ENCODE measurements around the gene ZNF654. TPM values are rescaled to one million over a fixed set of nuclear protein-coding genes. Genes with fewer than 3 reads are reported as not detected.

Gene ZNF654
- total RNA-seq, 2 donors from 2014 or later: 7.3 to 10.6 TPM

DNA sequence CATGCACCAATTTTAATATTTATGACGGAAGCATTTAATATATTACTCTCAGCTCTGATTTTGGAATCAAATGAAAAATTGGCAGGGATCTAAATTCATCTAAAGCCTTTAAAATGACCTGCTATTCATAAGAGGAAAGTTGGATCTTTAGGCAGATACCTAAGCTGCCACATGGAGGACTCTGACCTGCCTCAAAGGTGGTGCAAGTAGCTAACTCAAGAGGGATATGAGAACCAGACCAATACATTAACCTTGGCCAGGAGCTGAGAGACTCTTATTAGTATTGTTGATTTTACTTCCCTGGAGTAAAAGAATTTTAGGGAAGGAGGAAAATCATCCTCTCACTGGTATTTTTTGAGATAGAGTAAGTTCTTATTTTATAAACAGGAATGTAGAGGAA is 17.7 kb downstream of the ZNF654 start:
- no peak for DNase-seq
- Histone ChIP-seq H3K27ac (ENCODE audit: low read depth, low read length) (no peak overlapping the region), H3K36me3 (ENCODE audit: control insufficient read depth, insufficient read depth, low read length) (no peaks in the 10 kb centered on the region), H3K4me1 (ENCODE audit: control insufficient read depth, insufficient read depth, low read length) (no peaks in the 10 kb centered on the region), H3K9me3 (ENCODE audit: control insufficient read depth, low read length) (no peaks in the 10 kb centered on the region), H3K9ac (ENCODE audit: extremely low read depth, low read length, poor library complexity, severe bottlenecking) (no peak overlapping the region), H3K4me3 (ENCODE audit: low read length) (no peak overlapping the region), H3K27me3 (ENCODE audit: control insufficient read depth, insufficient read depth, low read length, poor library complexity, severe bottlenecking) (no peaks in the 10 kb centered on the region)
- 100% methylated on average over 1 of the region's 1 CpG; no CpG with 5 or more reads in 1 of the 2 experiments for WGBS, 2 experiments (ENCODE audit: insufficient coverage in 1 of 2, insufficient read length in 1 of 2)
- TF ChIP-seq, protein P1, sequence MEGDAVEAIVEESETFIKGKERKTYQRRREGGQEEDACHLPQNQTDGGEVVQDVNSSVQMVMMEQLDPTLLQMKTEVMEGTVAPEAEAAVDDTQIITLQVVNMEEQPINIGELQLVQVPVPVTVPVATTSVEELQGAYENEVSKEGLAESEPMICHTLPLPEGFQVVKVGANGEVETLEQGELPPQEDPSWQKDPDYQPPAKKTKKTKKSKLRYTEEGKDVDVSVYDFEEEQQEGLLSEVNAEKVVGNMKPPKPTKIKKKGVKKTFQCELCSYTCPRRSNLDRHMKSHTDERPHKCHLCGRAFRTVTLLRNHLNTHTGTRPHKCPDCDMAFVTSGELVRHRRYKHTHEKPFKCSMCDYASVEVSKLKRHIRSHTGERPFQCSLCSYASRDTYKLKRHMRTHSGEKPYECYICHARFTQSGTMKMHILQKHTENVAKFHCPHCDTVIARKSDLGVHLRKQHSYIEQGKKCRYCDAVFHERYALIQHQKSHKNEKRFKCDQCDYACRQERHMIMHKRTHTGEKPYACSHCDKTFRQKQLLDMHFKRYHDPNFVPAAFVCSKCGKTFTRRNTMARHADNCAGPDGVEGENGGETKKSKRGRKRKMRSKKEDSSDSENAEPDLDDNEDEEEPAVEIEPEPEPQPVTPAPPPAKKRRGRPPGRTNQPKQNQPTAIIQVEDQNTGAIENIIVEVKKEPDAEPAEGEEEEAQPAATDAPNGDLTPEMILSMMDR (conservative IDR thresholded peaks at IDR 0.05): no peak
- Mint-ChIP-seq H3K36me3 (ENCODE audit: low read depth) (peaks cover 7% of the 10 kb centered on the region), H3K4me1 (no peaks in the 10 kb centered on the region), H3K9me3 (peaks cover 3% of the 10 kb centered on the region), H3K27me3 (ENCODE audit: insufficient read depth) (no peaks in the 10 kb centered on the region), H3K27ac (no peak overlapping the region), H3K4me3 (no peak overlapping the region)

GRCh38 chr3:88078932-88079331 is 19.9 kb downstream of the ZNF654 start:
- no peaks in the 10 kb centered on the region for H3K27me3 ChIP-seq (ENCODE audit: control insufficient read depth, insufficient read depth, low read length, poor library complexity, severe bottlenecking)
- no peaks in the 10 kb centered on the region for H3K27me3 Mint-ChIP-seq (ENCODE audit: insufficient read depth)
- H3K9me3 Mint-ChIP-seq: peaks cover 9% of the 10 kb centered on the region
- H3K4me3 Mint-ChIP-seq: no peak overlapping the region
- no peak overlapping the region for H3K27ac Mint-ChIP-seq
- H3K9ac ChIP-seq (ENCODE audit: extremely low read depth, low read length, poor library complexity, severe bottlenecking): no peak overlapping the region
- TF ChIP-seq, protein P1 (conservative IDR thresholded peaks at IDR 0.05): no peak
- H3K4me1 Mint-ChIP-seq: peaks cover 3% of the 10 kb centered on the region
- H3K4me3 ChIP-seq (ENCODE audit: low read length): no peak overlapping the region
- H3K36me3 ChIP-seq (ENCODE audit: control insufficient read depth, insufficient read depth, low read length): no peaks in the 10 kb centered on the region
- DNase-seq: no peak
- H3K27ac ChIP-seq (ENCODE audit: low read depth, low read length): no peak overlapping the region
- 98% methylated on average over 3 of the region's 3 CpGs; no CpG with 5 or more reads in 1 of the 2 experiments for WGBS, 2 experiments (ENCODE audit: insufficient coverage in 1 of 2, insufficient read length in 1 of 2)
- peaks cover 9% of the 10 kb centered on the region for H3K36me3 Mint-ChIP-seq (ENCODE audit: low read depth)
- peaks cover under 1% of the 10 kb centered on the region for H3K4me1 ChIP-seq (ENCODE audit: control insufficient read depth, insufficient read depth, low read length)
- no peaks in the 10 kb centered on the region for H3K9me3 ChIP-seq (ENCODE audit: control insufficient read depth, low read length)

- Histone ChIP-seq H3K27me3 (ENCODE audit: control insufficient read depth, insufficient read depth, low read length, poor library complexity, severe bottlenecking) (no peaks in the 10 kb centered on the region), H3K9ac (ENCODE audit: extremely low read depth, low read length, poor library complexity, severe bottlenecking) (no peak overlapping the region), H3K4me3 (ENCODE audit: low read length) (no peak overlapping the region), H3K36me3 (ENCODE audit: control insufficient read depth, insufficient read depth, low read length) (peaks cover 8% of the 10 kb centered on the region), H3K4me1 (ENCODE audit: control insufficient read depth, insufficient read depth, low read length) (peaks cover 5% of the 10 kb centered on the region), H3K27ac (ENCODE audit: low read depth, low read length) (no peak overlapping the region), H3K9me3 (ENCODE audit: control insufficient read depth, low read length) (no peaks in the 10 kb centered on the region)
- H3K4me1 Mint-ChIP-seq: peaks cover 15% of the 10 kb centered on the region
- no peak overlapping the region for H3K27ac Mint-ChIP-seq
- DNase-seq: no peak
- 80% methylated on average over 2 of the region's 2 CpGs; no CpG with 5 or more reads in 1 of the 2 experiments for whole genome bisulfite sequencing, 2 experiments (ENCODE audit: insufficient coverage in 1 of 2, insufficient read length in 1 of 2)
- no peaks in the 10 kb centered on the region for H3K27me3 Mint-ChIP-seq (ENCODE audit: insufficient read depth)
- TF ChIP-seq, protein P1 (conservative IDR thresholded peaks at IDR 0.05): no peak
- peaks cover 15% of the 10 kb centered on the region for H3K36me3 Mint-ChIP-seq (ENCODE audit: low read depth)
- peaks cover 9% of the 10 kb centered on the region for H3K9me3 Mint-ChIP-seq
- no peak overlapping the region for H3K4me3 Mint-ChIP-seq
These were observed 23.8 kb downstream of the ZNF654 start for GRCh38 chr3:88082854-88083253.
